GM21576 (cell line): ENCODE data around the gene SOCS7.
A peak's percentile ranks its signal among the peaks of the same experiment; 100 is the strongest.

Experiments
- ATAC-seq: cut with Tn5 transposase; IDR thresholded peaks from one replicate; pipeline ENCODE4 v1.9.1; 2021; ENCODE audit warnings: mild to moderate bottlenecking, moderate library complexity; ENCODE audit not compliant: unreplicated experiment

The SOCS7 gene, protein sequence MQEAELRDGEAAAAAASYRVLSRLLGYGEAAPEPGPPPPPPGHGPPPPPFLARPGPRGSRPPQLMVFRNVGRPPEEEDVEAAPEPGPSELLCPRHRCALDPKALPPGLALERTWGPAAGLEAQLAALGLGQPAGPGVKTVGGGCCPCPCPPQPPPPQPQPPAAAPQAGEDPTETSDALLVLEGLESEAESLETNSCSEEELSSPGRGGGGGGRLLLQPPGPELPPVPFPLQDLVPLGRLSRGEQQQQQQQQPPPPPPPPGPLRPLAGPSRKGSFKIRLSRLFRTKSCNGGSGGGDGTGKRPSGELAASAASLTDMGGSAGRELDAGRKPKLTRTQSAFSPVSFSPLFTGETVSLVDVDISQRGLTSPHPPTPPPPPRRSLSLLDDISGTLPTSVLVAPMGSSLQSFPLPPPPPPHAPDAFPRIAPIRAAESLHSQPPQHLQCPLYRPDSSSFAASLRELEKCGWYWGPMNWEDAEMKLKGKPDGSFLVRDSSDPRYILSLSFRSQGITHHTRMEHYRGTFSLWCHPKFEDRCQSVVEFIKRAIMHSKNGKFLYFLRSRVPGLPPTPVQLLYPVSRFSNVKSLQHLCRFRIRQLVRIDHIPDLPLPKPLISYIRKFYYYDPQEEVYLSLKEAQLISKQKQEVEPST

GRCh38 chr17:38351412-38352222 lies at the start of gene SOCS7:
Gene SOCS7, plus strand, starts transcription at chr17:38351844. Its CDS starts 209 bp downstream, at chr17:38352053.
- peak; percentile 83 for ATAC-seq

GRCh38 chr17:38315497-38315896 lies 36.1 kb upstream of the SOCS7 start:
- ATAC-seq: no peak

- ATAC-seq: no peak
These were observed 34.6 kb upstream of the SOCS7 start for GRCh38 chr17:38317081-38317480.

DNA sequence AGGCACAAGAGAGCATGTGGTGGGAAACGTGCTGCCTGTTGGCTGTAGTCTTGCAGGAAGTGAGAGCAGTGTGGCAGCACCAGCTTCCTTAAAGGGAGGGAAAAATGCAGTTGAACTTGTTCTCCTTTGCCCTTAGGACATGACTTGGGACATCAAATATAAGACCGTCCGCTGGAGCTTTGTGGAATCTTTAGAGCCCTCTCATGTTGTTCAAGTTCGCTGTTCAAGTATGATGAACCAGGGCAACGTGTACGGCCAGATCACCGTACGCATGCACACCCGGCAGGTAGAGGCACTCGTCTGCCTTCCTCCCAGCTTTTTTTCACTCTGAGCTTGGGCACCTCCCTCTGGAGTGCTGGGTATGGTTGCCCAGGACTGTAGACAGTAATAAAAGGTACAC lies 31.2 kb upstream of the SOCS7 start:
- no peak for ATAC-seq

DNA sequence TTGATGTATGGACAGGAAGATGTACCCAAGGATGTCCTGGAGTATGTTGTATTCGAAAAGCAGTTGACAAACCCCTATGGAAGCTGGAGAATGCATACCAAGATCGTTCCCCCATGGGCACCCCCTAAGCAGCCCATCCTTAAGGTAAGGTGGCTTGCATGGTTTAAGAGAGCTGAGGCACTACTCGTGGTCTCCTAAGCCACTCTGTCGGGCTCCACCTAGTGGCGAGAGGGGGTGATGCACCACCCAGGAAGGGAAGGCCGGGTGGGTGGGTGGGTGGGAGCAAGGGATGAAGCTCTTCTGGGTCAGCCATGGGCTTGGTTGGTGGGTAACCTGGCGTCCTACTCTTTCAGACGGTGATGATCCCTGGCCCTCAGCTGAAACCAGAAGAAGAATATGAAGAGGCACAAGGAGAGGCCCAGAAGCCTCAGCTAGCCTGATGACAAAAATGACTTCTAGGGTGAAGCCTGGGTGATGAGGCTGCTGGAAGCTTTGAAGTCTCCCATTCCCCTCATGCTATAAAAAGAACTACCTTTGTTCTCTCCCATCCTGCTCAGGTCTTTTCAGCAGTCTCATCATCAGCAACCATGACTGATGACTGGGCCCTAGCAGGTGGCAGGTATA lies 29.4 kb upstream of the SOCS7 start:
- ATAC-seq: no peak

DNA sequence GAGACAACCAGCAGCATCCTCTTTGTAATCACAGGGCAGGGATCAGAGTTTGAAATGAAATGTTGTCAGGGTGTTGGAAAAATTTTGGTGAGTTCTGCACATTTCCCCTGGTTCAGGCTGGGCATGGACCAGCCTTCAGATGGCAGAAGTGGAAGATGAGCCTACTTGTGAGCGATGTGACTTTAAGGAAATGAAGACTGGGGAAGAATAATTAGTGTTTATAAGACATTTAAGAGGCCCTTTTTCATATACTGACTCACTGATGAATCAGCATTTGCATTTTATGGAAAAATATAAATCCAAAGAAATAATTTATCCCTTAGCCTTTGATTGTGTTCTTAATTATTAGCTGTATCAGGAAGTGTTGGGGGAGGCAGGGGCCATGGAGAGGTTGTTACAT lies 28.7 kb upstream of the SOCS7 start:
- no peak for ATAC-seq

GRCh38 chr17:38324141-38324697 lies 27.4 kb upstream of the SOCS7 start:
- no peak for ATAC-seq

GRCh38 chr17:38324772-38325171 lies 26.9 kb upstream of the SOCS7 start:
- no peak for ATAC-seq

DNA sequence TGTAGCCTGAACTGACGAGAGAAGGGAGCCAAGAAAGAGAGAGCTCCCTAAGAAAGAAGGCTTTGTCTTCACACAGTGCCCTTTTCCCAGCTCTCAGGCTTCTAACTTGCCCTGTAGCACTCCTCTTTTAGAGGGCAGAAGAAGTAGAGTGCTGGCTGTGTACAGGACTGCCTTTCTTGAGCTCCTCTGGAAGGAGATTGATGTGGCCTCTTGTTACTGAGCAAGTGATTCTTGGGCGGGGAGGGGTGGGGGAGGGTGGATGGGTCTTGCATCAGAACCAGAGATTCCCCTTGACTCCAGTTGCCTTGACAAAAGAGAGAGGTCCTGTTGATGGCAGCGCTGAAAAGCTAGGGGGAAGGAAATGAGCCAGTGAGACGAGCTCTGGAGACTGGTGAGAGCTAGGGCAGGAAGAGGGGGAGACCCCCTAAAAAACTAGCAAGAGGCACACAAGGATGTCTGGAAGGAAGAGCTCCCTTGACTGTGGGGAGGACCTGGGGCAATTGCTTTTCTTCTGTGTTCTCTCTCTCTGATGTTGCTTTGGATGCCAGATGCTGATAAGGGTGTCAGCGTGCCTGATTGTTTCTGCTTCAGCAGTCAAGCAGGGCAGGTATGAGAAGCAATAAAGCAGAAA lies 26.3 kb upstream of the SOCS7 start:
- ATAC-seq: no peak

DNA sequence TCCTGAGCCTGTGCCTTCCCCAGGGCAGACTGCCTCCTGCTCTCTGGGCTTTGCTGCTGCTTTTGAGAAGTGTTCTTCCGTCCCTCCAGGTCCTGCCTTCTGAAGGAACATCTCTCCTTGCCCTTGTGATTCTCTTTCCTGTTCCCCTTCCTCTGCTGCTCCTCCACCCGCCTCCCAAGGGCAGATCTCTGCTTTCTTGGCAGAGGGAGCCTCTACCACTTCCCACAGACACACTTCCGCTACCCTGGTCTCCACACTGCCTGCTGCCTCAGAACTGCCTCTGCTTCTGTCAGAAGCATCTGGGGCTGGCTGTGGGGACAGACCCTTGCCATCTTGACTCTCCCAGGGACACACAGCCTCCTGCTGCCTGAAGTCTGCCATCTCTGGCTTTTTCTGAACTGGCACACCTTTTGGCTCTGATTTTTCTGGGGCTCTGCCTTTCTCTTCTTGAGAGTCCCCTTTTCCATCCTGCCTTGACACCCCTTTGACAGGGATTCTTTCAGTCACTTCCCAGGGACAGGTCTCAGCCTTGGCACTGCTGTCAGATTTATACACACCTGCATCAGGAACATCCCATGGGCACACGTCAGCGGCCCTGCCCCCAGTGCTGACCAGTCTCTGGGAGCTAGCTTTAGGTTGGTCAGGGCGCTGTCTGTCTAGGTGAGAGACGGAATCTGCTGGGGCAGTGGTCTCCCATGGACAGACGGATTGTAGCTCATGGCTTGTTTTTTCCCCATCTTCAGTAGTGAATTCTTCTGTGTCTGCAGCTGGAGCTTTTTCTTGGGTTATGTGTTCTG lies 24.4 kb upstream of the SOCS7 start:
- ATAC-seq: no peak

- no peak for ATAC-seq
These were observed 23.7 kb upstream of the SOCS7 start for GRCh38 chr17:38327936-38328335.

- ATAC-seq: no peak
These were observed 23.0 kb upstream of the SOCS7 start for GRCh38 chr17:38328620-38329019.

DNA sequence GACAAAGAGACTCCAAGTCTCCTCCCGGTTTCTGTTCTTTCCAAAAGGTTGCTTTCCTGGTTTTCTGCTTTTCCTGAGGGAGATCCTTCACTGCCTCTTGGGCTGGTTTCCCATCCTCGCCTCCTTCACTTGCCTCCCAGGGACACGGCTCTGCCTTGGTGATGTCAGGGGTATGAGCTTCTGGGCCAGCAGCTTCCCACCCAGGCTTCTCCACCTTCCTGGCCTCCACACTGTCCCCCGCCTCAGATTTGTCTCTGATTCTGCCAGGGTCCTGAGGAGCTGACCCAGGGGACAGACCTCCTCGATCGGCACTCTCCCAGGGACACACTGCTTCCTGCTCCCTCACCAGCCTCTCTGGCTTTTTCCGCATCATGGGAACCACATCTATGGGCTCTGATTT lies 22.4 kb upstream of the SOCS7 start:
- no peak for ATAC-seq

- no peak for ATAC-seq
These were observed 21.6 kb upstream of the SOCS7 start for GRCh38 chr17:38329808-38330730.

DNA sequence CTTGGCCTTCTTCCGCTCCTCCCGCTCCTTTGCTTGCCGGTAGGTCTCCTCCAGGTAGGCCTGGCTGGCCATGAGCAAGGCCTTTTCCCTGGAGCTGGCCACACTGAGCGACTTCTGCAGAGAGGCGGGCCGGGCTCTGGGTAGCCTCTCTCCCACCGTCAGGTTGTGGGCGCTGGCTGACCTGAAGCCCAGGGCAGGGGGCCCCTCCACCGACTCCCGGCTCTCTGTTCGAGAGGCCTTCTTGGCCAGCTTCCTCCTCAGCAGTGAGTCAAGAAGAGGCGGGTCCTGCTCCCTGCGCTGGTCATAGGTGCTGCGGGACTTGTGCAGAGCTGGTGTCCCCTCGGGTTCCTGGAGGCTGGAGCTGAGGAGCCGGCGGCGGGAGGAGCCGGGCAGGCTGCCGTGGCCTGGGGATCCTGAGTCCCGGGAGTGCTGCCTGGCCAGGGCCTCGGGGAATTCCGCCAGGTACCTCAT lies 20.7 kb upstream of the SOCS7 start:
- ATAC-seq: no peak

GRCh38 chr17:38332735-38333134 lies 18.9 kb upstream of the SOCS7 start:
- ATAC-seq: no peak

DNA sequence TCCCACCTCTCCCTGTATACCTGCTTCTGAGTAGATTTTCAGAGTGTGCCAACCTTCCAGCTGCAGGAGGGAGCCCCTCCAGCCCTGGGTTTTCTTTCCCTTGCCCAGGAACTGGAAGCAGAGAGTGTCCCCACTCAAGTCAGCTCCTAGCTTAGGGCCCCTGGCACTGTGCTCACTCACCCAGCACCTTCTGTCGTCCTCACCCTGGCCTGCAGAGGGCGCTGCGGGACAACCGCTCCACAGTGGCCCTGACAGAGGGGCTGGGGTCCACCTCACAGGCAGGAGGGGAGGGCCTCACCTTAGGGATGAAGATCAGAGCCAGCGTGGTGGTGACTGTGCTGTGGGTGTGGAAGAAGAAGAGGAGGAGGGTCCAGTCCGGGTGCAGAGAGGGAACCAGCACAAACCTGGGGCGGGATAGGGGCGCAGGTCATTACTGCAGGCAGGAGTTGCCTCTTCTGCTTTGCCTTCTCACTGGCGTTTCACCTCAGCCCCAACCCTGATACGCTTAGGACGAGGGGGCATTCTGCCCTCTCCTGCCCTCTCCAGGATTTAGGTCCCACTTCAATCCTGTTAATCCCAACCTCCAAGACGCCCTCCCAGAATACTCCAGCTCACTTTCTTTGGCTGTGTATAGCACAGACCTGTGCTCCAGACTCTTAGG lies 17.9 kb upstream of the SOCS7 start:
- ATAC-seq: no peak
